ENCODE data around the gene COQ9.

COQ9 gene

DNA sequence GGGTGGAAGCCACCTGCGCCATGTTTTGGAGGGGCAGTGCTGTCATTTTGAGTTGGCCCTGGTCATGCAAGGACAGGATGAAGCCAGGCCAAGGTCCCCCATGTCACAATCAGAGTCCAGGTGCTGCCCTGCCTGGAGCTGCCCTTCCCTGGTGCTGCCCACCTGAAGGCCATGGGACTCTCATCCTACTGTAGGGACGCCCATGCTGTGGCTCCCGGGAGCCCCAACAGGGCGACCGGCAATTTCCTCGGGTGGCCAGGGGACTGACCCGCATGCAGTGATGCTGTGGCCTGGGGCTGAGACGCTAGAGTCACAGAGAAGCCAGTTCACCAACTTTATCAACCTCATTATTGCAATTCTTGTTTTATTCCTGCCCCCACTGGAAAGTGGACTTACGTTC, 34.7 kb upstream of the COQ9 start:
- Histone ChIP-seq H4K5ac (ENCODE audit: low read length) (no peak overlapping the region), H3K4ac (ENCODE audit: low read depth, low read length) (no peak overlapping the region), H3K79me2 (ENCODE audit: control insufficient read depth, insufficient read depth, low read length) (no peaks in the 10 kb centered on the region), H3K79me1 (ENCODE audit: low read length) (no peaks in the 10 kb centered on the region), H3K4me3 (ENCODE audit: low read length) (no peak overlapping the region), H2BK120ac (ENCODE audit: low read depth, low read length) (no peak overlapping the region), H3K4me1 (ENCODE audit: control insufficient read depth, low read depth, low read length) (no peaks in the 10 kb centered on the region), H3K36me3 (ENCODE audit: control insufficient read depth, insufficient read depth, low read length) (no peaks in the 10 kb centered on the region), H3K9ac (ENCODE audit: low read length) (no peak overlapping the region), H3K56ac (ENCODE audit: low read length) (no peak overlapping the region), H3K18ac (ENCODE audit: low read length) (no peak overlapping the region), H3K4me2 (ENCODE audit: low read length) (no peak overlapping the region), H4K8ac (ENCODE audit: low read depth, low read length) (no peak overlapping the region), H2BK15ac (replicated peaks; ENCODE audit: low read depth) (no peak overlapping the region), H3K27me3 (ENCODE audit: insufficient read depth, low read length, poor library complexity) (no peaks in the 10 kb centered on the region), H3K23ac (ENCODE audit: low read length) (no peak overlapping the region), H2BK5ac (ENCODE audit: low read length) (no peak overlapping the region), H2AK5ac (ENCODE audit: low read length) (no peak overlapping the region), H3K27ac (ENCODE audit: low read depth, low read length) (no peak overlapping the region)
- no CpG with 5 or more reads among the region's 9 CpGs for WGBS (ENCODE audit: extremely low coverage, insufficient coverage, low lambda C conversion rate)
- no peak for DNase-seq

DNA sequence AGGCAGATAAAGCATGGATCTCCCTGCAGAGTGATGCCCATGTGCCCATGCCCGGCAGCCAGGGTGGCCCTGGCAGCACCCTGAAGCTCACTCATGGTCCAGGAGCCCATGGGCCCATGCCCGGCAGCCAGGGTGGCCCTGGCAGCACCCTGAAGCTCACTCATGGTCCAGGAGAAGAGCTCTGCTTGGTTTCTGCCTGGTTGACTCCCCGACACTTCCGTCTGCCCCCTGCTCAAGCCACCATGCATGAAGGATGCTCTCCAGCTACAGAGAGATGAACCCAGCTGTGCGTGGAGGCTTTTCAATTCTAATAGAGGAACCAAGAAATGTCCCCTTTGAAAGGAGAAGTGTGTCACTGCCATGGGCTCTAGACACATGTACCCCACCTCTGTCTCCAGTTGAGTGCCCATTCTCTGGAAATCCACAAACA, 34.0 kb upstream of the COQ9 start:
- Histone ChIP-seq H3K18ac (ENCODE audit: low read length) (no peak overlapping the region), H3K27ac (ENCODE audit: low read depth, low read length) (no peak overlapping the region), H3K56ac (ENCODE audit: low read length) (no peak overlapping the region), H3K4me3 (ENCODE audit: low read length) (no peak overlapping the region), H3K23ac (ENCODE audit: low read length) (no peak overlapping the region), H2BK120ac (ENCODE audit: low read depth, low read length) (no peak overlapping the region), H2AK5ac (ENCODE audit: low read length) (no peak overlapping the region), H3K36me3 (ENCODE audit: control insufficient read depth, insufficient read depth, low read length) (no peaks in the 10 kb centered on the region), H2BK5ac (ENCODE audit: low read length) (no peak overlapping the region), H4K8ac (ENCODE audit: low read depth, low read length) (no peak overlapping the region), H3K4me2 (ENCODE audit: low read length) (no peak overlapping the region), H3K4ac (ENCODE audit: low read depth, low read length) (no peak overlapping the region), H4K5ac (ENCODE audit: low read length) (no peak overlapping the region), H3K27me3 (ENCODE audit: insufficient read depth, low read length, poor library complexity) (no peaks in the 10 kb centered on the region), H2BK15ac (replicated peaks; ENCODE audit: low read depth) (no peak overlapping the region), H3K4me1 (ENCODE audit: control insufficient read depth, low read depth, low read length) (peaks cover 2% of the 10 kb centered on the region), H3K79me1 (ENCODE audit: low read length) (no peaks in the 10 kb centered on the region), H3K79me2 (ENCODE audit: control insufficient read depth, insufficient read depth, low read length) (no peaks in the 10 kb centered on the region), H3K9ac (ENCODE audit: low read length) (no peak overlapping the region)
- DNase-seq = no peak
- WGBS (ENCODE audit: extremely low coverage, insufficient coverage, low lambda C conversion rate) = no CpG with 5 or more reads among the region's 5 CpGs

DNA sequence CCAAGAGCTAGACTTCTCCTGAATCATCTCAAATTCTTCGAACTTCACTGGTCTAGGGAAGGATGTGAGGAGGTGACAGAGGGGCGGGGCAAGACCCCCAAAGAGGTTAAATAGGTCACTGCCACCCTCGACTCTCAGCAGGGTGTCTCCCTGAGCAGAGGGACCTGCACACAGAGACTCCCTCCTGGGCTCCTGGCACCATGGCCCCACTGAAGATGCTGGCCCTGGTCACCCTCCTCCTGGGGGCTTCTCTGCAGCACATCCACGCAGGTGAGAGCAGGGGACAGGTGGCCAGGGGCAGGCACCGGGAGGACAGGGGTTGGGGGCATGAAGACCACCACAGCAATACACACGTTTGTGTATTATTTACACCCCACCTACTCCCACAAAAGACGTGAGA, 33.5 kb upstream of the COQ9 start:
- Histone ChIP-seq H2BK5ac (ENCODE audit: low read length) (no peak overlapping the region), H3K27ac (ENCODE audit: low read depth, low read length) (no peak overlapping the region), H3K4me1 (ENCODE audit: control insufficient read depth, low read depth, low read length) (peaks cover 4% of the 10 kb centered on the region), H3K4me2 (ENCODE audit: low read length) (no peak overlapping the region), H2BK120ac (ENCODE audit: low read depth, low read length) (no peak overlapping the region), H3K56ac (ENCODE audit: low read length) (no peak overlapping the region), H3K9ac (ENCODE audit: low read length) (no peak overlapping the region), H4K8ac (ENCODE audit: low read depth, low read length) (no peak overlapping the region), H2BK15ac (replicated peaks; ENCODE audit: low read depth) (no peak overlapping the region), H3K4me3 (ENCODE audit: low read length) (no peak overlapping the region), H3K4ac (ENCODE audit: low read depth, low read length) (no peak overlapping the region), H2AK5ac (ENCODE audit: low read length) (no peak overlapping the region), H4K5ac (ENCODE audit: low read length) (no peak overlapping the region), H3K36me3 (ENCODE audit: control insufficient read depth, insufficient read depth, low read length) (no peaks in the 10 kb centered on the region), H3K79me1 (ENCODE audit: low read length) (no peaks in the 10 kb centered on the region), H3K18ac (ENCODE audit: low read length) (no peak overlapping the region), H3K27me3 (ENCODE audit: insufficient read depth, low read length, poor library complexity) (no peaks in the 10 kb centered on the region), H3K23ac (ENCODE audit: low read length) (no peak overlapping the region), H3K79me2 (ENCODE audit: control insufficient read depth, insufficient read depth, low read length) (no peaks in the 10 kb centered on the region)
- DNase-seq = no peak
- WGBS (ENCODE audit: extremely low coverage, insufficient coverage, low lambda C conversion rate) = no CpG with 5 or more reads among the region's 7 CpGs

DNA sequence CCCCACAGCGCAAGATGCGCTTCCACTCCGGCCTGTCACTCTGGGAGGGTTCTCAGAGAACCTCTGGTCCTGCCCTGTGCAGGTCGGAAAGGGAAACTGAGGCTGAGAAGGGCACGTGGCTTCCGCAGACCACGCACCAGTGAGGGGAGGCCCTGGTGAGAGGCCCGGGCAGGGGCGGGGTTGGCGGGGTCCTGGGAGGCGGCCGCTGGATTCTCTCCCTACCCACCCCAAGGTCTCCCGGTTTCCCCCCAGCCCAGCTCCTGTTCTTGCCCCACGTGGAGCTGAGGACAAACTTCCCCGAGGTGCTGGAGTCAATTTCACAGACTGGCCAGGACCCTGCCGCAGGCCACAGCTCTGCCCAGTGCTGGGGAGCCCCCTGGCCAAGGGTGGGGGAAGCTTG, 31.2 kb upstream of the COQ9 start:
- H3K4ac ChIP-seq (ENCODE audit: low read depth, low read length) = peak overlapping the region; percentile 4
- H4K5ac ChIP-seq (ENCODE audit: low read length) = no peak overlapping the region
- H2BK5ac ChIP-seq (ENCODE audit: low read length) = no peak overlapping the region
- H2AK5ac ChIP-seq (ENCODE audit: low read length) = no peak overlapping the region
- WGBS (ENCODE audit: extremely low coverage, insufficient coverage, low lambda C conversion rate) = no CpG with 5 or more reads among the region's 16 CpGs
- DNase-seq = no peak
- H3K9ac ChIP-seq (ENCODE audit: low read length) = peak overlapping the region; percentile 74
- H2BK15ac ChIP-seq (replicated peaks; ENCODE audit: low read depth) = no peak overlapping the region
- no peak overlapping the region for H3K4me3 ChIP-seq (ENCODE audit: low read length)
- H3K27ac ChIP-seq (ENCODE audit: low read depth, low read length) = no peak overlapping the region
- H4K8ac ChIP-seq (ENCODE audit: low read depth, low read length) = no peak overlapping the region
- H3K36me3 ChIP-seq (ENCODE audit: control insufficient read depth, insufficient read depth, low read length) = no peaks in the 10 kb centered on the region
- H3K23ac ChIP-seq (ENCODE audit: low read length) = no peak overlapping the region
- peak overlapping the region; percentile 29 for H3K18ac ChIP-seq (ENCODE audit: low read length)
- H2BK120ac ChIP-seq (ENCODE audit: low read depth, low read length) = no peak overlapping the region
- peaks cover 7% of the 10 kb centered on the region for H3K4me1 ChIP-seq (ENCODE audit: control insufficient read depth, low read depth, low read length)
- H3K4me2 ChIP-seq (ENCODE audit: low read length) = no peak overlapping the region
- H3K27me3 ChIP-seq (ENCODE audit: insufficient read depth, low read length, poor library complexity) = no peaks in the 10 kb centered on the region
- no peaks in the 10 kb centered on the region for H3K79me1 ChIP-seq (ENCODE audit: low read length)
- H3K56ac ChIP-seq (ENCODE audit: low read length) = peak overlapping the region; percentile 79
- H3K79me2 ChIP-seq (ENCODE audit: control insufficient read depth, insufficient read depth, low read length) = no peaks in the 10 kb centered on the region

DNA sequence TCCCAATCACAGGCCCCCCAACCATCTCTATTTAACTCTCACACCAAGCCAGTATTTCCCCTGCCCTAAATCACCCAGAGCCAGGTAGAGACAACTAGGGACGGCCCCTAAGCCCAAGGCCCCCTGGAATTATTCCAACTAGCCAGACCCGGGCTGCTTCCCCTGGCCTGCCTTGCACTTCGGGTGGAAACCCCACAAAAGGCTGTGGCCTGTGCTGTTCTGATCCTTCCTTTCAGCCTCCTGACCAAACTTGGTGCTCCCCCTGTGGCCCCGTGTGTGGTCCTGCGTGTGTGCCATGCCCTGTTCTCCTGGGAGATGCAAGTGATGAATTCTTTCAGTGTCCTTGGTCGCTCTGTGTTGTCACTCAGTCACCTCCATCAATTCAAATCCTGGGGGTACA, 27.8 kb upstream of the COQ9 start:
- peak; percentile 34 for DNase-seq
- H4K8ac ChIP-seq (ENCODE audit: low read depth, low read length) = no peak overlapping the region
- no peaks in the 10 kb centered on the region for H3K36me3 ChIP-seq (ENCODE audit: control insufficient read depth, insufficient read depth, low read length)
- H3K27me3 ChIP-seq (ENCODE audit: insufficient read depth, low read length, poor library complexity) = no peaks in the 10 kb centered on the region
- no peak overlapping the region for H3K18ac ChIP-seq (ENCODE audit: low read length)
- peaks cover 7% of the 10 kb centered on the region for H3K4me1 ChIP-seq (ENCODE audit: control insufficient read depth, low read depth, low read length)
- H3K27ac ChIP-seq (ENCODE audit: low read depth, low read length) = no peak overlapping the region
- H3K4ac ChIP-seq (ENCODE audit: low read depth, low read length) = no peak overlapping the region
- no peak overlapping the region for H3K4me2 ChIP-seq (ENCODE audit: low read length)
- peak overlapping the region; percentile 34 for H3K56ac ChIP-seq (ENCODE audit: low read length)
- H2BK15ac ChIP-seq (replicated peaks; ENCODE audit: low read depth) = no peak overlapping the region
- no peak overlapping the region for H2BK5ac ChIP-seq (ENCODE audit: low read length)
- no CpG with 5 or more reads among the region's 6 CpGs for WGBS (ENCODE audit: extremely low coverage, insufficient coverage, low lambda C conversion rate)
- no peak overlapping the region for H3K4me3 ChIP-seq (ENCODE audit: low read length)
- no peaks in the 10 kb centered on the region for H3K79me1 ChIP-seq (ENCODE audit: low read length)
- no peak overlapping the region for H2AK5ac ChIP-seq (ENCODE audit: low read length)
- no peaks in the 10 kb centered on the region for H3K79me2 ChIP-seq (ENCODE audit: control insufficient read depth, insufficient read depth, low read length)
- no peak overlapping the region for H4K5ac ChIP-seq (ENCODE audit: low read length)
- H3K23ac ChIP-seq (ENCODE audit: low read length) = no peak overlapping the region
- H2BK120ac ChIP-seq (ENCODE audit: low read depth, low read length) = no peak overlapping the region
- no peak overlapping the region for H3K9ac ChIP-seq (ENCODE audit: low read length)

Measured in mesendoderm (in vitro differentiated cells).